Adrenal gland (tissue), 12 donors: ENCODE data around the gene CLASRP. TPM values are rescaled to one million over a fixed set of nuclear protein-coding genes. Genes with fewer than 3 reads are reported as not detected.

Source experiments
- DNase-seq, 7 donors: peaks; one replicate each; pipeline ENCODE4 v3.0.0-alpha.2; 2019 to 2020
- H3K27ac ChIP-seq, 5 donors: fragments of 200-600 bp; sonication (generic) in 4 of 5; 1 replicate in 3 of 5; 2 replicates in 2 of 5; pipeline versions ENCODE4 v1.5.1 to v1.8.0; 2016 to 2020; ENCODE audit warnings: mild to moderate bottlenecking in 1 of 5
- H3K27me3 ChIP-seq: fragments of 200-600 bp; 2 replicates; pipeline ENCODE4 v1.8.0; 2021
- H3K36me3 ChIP-seq, 2 donors: fragments of 200-600 bp; replicated peaks in 1 of 2; 1 replicate in 1 of 2; 2 replicates in 1 of 2; pipeline versions ENCODE4 v1.5.1 to v1.8.0; 2018 to 2022
- H3K4me1 ChIP-seq, 2 donors: fragments of 200-600 bp; replicated peaks in 1 of 2; 1 replicate in 1 of 2; 2 replicates in 1 of 2; pipeline versions ENCODE4 v1.5.1 to v1.8.0; 2018 to 2021
- H3K4me3 ChIP-seq, 4 donors: fragments of 200-600 bp; sonication (generic) in 3 of 4; one replicate each; pipeline ENCODE4 v1.5.1; 2016 to 2018
- H3K9me3 ChIP-seq, 3 donors: fragments of 200-600 bp; sonication (generic) in 1 of 3; replicated peaks in 1 of 3; 1 replicate in 2 of 3; 2 replicates in 1 of 3; pipeline versions ENCODE4 v1.5.1 to v1.8.0; 2016 to 2021
- CTCF ChIP-seq, 6 experiments: fragments of 450-650 bp in 4 of 6; fragments of 200-600 bp in 2 of 6; sonication (generic) in 1 of 6; IDR thresholded peaks; 1 replicate in 5 of 6; 2 replicates in 1 of 6; pipeline versions ENCODE4 v1.5.1 to v1.8.0; 2016 to 2021; ENCODE audit warnings: antibody characterized with exemption in 6 of 6, mild to moderate bottlenecking in 2 of 6, moderate library complexity in 1 of 6
- POLR2A ChIP-seq, 2 donors: fragments of 450-650 bp; IDR thresholded peaks; one replicate each; pipeline ENCODE4 v1.6.1; 2017; ENCODE audit warnings: antibody characterized with exemption in 2 of 2, mild to moderate bottlenecking in 2 of 2, moderate library complexity in 1 of 2
- WGBS, 4 donors: extraction: QIAGEN DNeasy Blood & Tissue Kit in 2 of 4; methylation state at CpG; one replicate each; pipeline versions ENCODE4 v1.1.5 to v1.1.7; 2013 to 2017; 5-methylcytosine and 5-hydroxymethylcytosine counted together
- intact Hi-C, 2 donors: fragments of 100-400 bp; cut with DNase I; formaldehyde crosslinking; loops; one replicate each; pipeline versions ENCODE4 v1.14.1 to v1.15.0; 2022 to 2023
- polyA plus RNA-seq, 3 donors: library from polyadenylated mRNA; stranded (reverse); fragments of 200-250 nt in 2 of 3; fragments of 350-450 nt in 1 of 3; fragmentation: Illumina TruSeq in 1 of 3; extraction: RNeasy Lipid Tissue Mini Kit (QIAGEN cat#74804) in 1 of 3; gene quantifications; one replicate each; pipeline ENCODE4 v1.2.3, GENCODE V29; 2013 to 2014
- total RNA-seq, 9 donors: library from RNA; depleted of rRNA in 4 of 9; stranded (reverse); fragments of >200 nt in 4 of 9; fragments of 120-200 nt in 1 of 9; fragmentation: NEBNext Ultra II Directional in 1 of 9; extraction: Animal tissue kit (Norgen Biotek cat#: 25700) in 1 of 9; gene quantifications; one replicate each; pipeline versions ENCODE4 v1.1.0 to v1.2.4, GENCODE V29; 2013 to 2023
- donor health status: healthy with polysubstance abuse.
- donor health status: Bipolar disorder and iron deficiency.
- donor health status: DM: yes; HTN: yes; CAD: no.
- donor health status: DM: no; HTN: no; CAD: no.
- donor health status: DM: no; HTN: no; CAD: no.
- donor health status: DM: yes; HTN: yes; CAD: no.

The CLASRP gene
- total and polyA plus RNA-seq, 12 donors = 19.8 to 730 (median 64.7) TPM

DNA sequence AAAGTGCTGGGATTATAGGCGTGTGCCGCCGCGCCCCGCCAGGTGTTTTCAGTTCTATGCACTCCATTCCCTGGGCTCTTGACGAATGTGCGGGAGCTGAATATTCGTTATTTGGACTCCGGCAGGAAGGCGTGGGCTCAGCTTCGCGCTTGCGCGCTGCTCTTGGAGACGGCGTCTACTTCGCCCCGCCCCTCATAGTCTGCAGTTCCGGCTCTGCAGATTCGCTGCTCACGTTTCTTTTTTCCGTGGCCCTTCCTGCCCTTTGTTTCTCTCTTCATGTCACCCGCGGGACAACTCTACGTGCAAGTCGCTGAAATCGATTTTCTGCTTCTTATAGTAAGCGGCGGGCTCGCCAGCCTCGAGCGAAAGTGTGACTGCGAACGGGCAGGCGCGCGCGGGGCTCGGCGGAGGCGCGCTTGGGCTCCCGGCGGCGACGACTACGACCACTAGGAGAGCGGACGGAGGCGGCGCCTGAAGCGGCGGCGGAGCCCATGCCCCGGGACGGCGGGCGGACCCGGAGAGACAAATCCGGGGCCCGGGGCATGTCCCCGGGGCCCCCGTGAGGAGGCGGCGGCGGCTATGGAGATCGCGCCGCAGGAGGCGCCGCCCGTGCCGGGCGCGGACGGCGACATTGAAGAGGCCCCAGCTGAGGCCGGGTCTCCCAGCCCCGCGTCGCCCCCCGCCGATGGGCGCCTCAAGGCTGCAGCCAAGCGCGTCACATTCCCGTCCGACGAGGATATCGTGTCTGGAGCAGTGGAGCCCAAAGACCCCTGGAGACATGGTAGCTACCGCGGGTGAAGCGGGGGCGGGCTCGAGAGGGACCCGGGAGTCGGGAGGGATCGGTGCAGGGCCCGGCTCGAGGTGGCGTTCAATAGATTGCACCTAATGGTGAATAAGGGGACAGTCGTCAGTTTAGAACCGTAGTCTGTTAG is 54.2 kb downstream of the CLASRP start, which contains the start of gene PPP1R37:
Gene PPP1R37 (plus strand): TSS at position 433 of the 932 bp plus-strand sequence. CDS start 147 bp downstream, at position 580.
- DNase-seq = peak; percentile 94 to 98 (median 96)
- H3K4me3 ChIP-seq = peak within 1 kb of the TSS; percentile 46 to 97 (median 85)
- peaks cover 0 to 6% of the 10 kb centered on the region in 2 donors for H3K36me3 ChIP-seq
- WGBS, 4 donors = 0% methylated on average over 35 to 103 of the region's 103 CpGs
- no peaks in the 10 kb centered on the region for H3K9me3 ChIP-seq
- no peaks in the 10 kb centered on the region for H3K27me3 ChIP-seq
- H3K27ac ChIP-seq = peak within 1 kb of the TSS; percentile 78 to 99 (median 92)
- intact Hi-C loops = loop anchor here in 1 of 2 donors (5.0 kb wide), 1 partner anchor 34 kb away; no protein-coding TSS in a partner anchor
- peaks cover 35 to 54% of the 10 kb centered on the region in 2 donors for H3K4me1 ChIP-seq
- TF ChIP-seq POLR2A (IDR thresholded peaks at IDR 0.05) (peak; percentile 61 to 89), CTCF (IDR thresholded peaks at IDR 0.05) (peak in 5 of 6 experiments; percentile 16 to 53 (median 42))

DNA sequence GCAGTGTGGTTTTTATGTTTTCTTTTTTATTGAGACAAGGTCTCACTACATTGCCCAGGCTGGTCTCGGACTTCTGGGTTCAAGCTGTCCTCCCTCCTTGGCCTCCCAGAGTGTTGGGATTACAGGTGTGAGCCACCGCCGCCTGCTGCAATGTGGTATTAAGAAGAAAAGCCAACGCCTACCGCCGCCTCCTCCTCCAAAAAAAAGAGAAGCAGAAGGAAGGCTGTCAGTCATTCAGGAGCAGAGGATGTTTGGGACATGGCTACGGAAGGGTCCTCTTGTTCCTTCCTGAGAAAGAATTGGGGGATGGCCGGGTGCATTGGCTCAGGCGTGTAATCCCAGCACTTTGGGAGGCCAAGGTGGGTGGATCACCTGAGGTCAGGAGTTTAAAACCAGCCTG is 55.3 kb downstream of the CLASRP start:
- peak overlapping the region in 2 of 5 donors; percentile 92 to 99 for H3K27ac ChIP-seq
- H3K9me3 ChIP-seq = no peaks in the 10 kb centered on the region
- peak overlapping the region in 2 of 4 donors; percentile 77 to 93 for H3K4me3 ChIP-seq
- H3K36me3 ChIP-seq = no peaks in the 10 kb centered on the region
- no peaks in the 10 kb centered on the region for H3K27me3 ChIP-seq
- TF ChIP-seq CTCF (IDR thresholded peaks at IDR 0.05) (no peak), POLR2A (IDR thresholded peaks at IDR 0.05) (no peak)
- 65 to 75% (median 67%) methylated on average over 8 to 9 of the region's 9 CpGs for WGBS, 4 donors
- DNase-seq = no peak
- peaks cover 44 to 65% of the 10 kb centered on the region in 2 donors for H3K4me1 ChIP-seq
- intact Hi-C loops = loop anchor here in 1 of 2 donors (5.0 kb wide), 1 partner anchor 33 kb away; no protein-coding TSS in a partner anchor

DNA sequence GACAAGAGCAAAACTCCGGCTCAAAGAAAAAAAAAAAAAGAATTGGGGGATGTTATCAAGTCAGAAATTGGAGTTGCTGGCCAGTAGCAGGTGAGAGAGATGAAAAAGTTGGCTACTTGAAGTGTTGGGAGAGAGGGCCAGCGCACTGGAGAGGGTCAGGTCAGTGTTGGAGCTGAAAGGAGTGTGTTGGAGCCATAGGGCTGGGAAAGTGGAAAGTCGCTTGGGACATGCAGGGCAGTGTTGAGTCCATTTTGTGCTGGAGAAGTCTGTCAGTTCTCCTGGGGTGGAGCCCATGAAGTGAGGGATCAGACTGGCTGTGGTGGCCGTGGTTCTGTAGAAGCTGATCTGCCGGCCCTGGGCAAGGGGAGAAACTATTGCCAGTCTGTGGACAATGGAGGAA is 55.9 kb downstream of the CLASRP start:
- Histone ChIP-seq H3K27ac (peak overlapping the region in 3 of 5 donors; percentile 8 to 99 (median 98)), H3K4me1 (peaks cover 49 to 71% of the 10 kb centered on the region in 2 donors), H3K27me3 (no peaks in the 10 kb centered on the region), H3K4me3 (no peak overlapping the region), H3K36me3 (no peaks in the 10 kb centered on the region), H3K9me3 (no peaks in the 10 kb centered on the region)
- WGBS, 4 donors = 61 to 72% (median 66%) methylated on average over 5 of the region's 5 CpGs
- TF ChIP-seq POLR2A (IDR thresholded peaks at IDR 0.05) (no peak), CTCF (IDR thresholded peaks at IDR 0.05) (no peak)
- intact Hi-C loops = loop anchor here in 1 of 2 donors (5.0 kb wide), 1 partner anchor 33 kb away; no protein-coding TSS in a partner anchor
- DNase-seq = no peak
